Mucosa of descending colon (tissue), 3 donors: ENCODE measurements around the gene FHL2. TPM values are rescaled to one million over a fixed set of nuclear protein-coding genes. Genes with fewer than 3 reads are reported as not detected.

Source experiments
- ATAC-seq: fragments of 200-7000 bp; cut with Tn5 transposase; one replicate; pipeline ENCODE4 v1.9.1; 2020; ENCODE audit warnings: mild to moderate bottlenecking, moderate library complexity
- DNase-seq, 3 donors: peaks; one replicate each; pipeline ENCODE4 v3.0.0-alpha.2; 2020
- H3K36me3 ChIP-seq: fragments of 200-600 bp; one replicate; pipeline ENCODE4 v1.8.0; 2021; ENCODE audit warnings: low read depth, mild to moderate bottlenecking
- H3K4me1 ChIP-seq: fragments of 200-600 bp; one replicate; pipeline ENCODE4 v1.8.0; 2021; ENCODE audit warnings: low read depth, mild to moderate bottlenecking
- H3K4me3 ChIP-seq: fragments of 200-600 bp; one replicate; pipeline ENCODE4 v1.8.0; 2021; ENCODE audit warnings: mild to moderate bottlenecking
- H3K9me3 ChIP-seq: fragments of 200-600 bp; one replicate; pipeline ENCODE4 v1.8.0; 2021; ENCODE audit warnings: mild to moderate bottlenecking
- intact Hi-C, 2 donors: fragments of 100-400 bp; cut with DNase I in 1 of 2; cut with micrococcal nuclease in 1 of 2; formaldehyde crosslinking; loops; one replicate each; pipeline versions ENCODE4 v1.11.0 to v1.11.1; 2022; cut with DNase I, micrococcal nuclease
- total RNA-seq, 3 donors: library from RNA; stranded (reverse); fragmentation: NEBNext Ultra II Directional in 2 of 3; extraction: Animal tissue kit (Norgen Biotek cat#: 25700) in 2 of 3; gene quantifications; one replicate each; pipeline versions ENCODE4 v1.2.1 to v1.2.4, GENCODE V29; 2021 to 2023
- TF ChIP-seq, protein P1 (sequence below): fragments of 200-600 bp; IDR thresholded peaks from one replicate; pipeline ENCODE4 v1.8.0; 2022; ENCODE audit warnings: antibody characterized with exemption, mild to moderate bottlenecking
- donor health status: DM: no; HTN: no; CAD: no; lungs with moderate emphysema.
- donor health status: DM: no; HTN: no; CAD: no.
- donor health status: DM: no; HTN: yes; CAD: no.

FHL2 gene
- total RNA-seq, 3 donors from 2014 or later, result 109 to 132 (median 113) TPM

DNA sequence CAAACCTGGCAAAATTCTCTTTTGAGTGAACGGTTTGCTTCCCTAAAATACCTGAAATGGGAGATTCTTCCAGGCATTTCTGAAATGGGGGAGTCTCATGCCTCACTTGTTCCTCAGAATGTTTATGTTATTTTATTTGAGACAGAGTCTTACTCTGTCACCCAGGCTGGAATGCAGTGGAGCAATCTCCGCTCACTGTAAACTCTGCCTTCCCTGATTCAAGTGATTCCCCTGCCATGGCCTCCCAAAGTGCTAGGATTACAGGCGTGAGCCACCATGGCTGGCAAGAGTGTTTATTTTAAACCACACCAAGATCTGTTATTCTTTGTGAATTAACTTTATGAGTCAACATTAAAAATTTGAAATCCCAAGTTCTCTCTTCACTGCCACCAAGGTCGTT lies 6.4 kb upstream of the FHL2 start:
- DNase-seq, result no peak
- peaks cover 25% of the 10 kb centered on the region for H3K4me1 ChIP-seq
- no peak for ATAC-seq
- TF ChIP-seq, protein P1, sequence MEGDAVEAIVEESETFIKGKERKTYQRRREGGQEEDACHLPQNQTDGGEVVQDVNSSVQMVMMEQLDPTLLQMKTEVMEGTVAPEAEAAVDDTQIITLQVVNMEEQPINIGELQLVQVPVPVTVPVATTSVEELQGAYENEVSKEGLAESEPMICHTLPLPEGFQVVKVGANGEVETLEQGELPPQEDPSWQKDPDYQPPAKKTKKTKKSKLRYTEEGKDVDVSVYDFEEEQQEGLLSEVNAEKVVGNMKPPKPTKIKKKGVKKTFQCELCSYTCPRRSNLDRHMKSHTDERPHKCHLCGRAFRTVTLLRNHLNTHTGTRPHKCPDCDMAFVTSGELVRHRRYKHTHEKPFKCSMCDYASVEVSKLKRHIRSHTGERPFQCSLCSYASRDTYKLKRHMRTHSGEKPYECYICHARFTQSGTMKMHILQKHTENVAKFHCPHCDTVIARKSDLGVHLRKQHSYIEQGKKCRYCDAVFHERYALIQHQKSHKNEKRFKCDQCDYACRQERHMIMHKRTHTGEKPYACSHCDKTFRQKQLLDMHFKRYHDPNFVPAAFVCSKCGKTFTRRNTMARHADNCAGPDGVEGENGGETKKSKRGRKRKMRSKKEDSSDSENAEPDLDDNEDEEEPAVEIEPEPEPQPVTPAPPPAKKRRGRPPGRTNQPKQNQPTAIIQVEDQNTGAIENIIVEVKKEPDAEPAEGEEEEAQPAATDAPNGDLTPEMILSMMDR, result no peak
- H3K36me3 ChIP-seq, result no peaks in the 10 kb centered on the region
- intact Hi-C loops, result no loop called here
- H3K4me3 ChIP-seq, result no peak overlapping the region
- H3K9me3 ChIP-seq, result no peaks in the 10 kb centered on the region

- peaks cover 25% of the 10 kb centered on the region for H3K4me1 ChIP-seq
- H3K36me3 ChIP-seq, result no peaks in the 10 kb centered on the region
- intact Hi-C loops, result no loop called here
- TF ChIP-seq, protein P1, result no peak
- no peak for ATAC-seq
- H3K9me3 ChIP-seq, result no peaks in the 10 kb centered on the region
- H3K4me3 ChIP-seq, result no peak overlapping the region
- no peak for DNase-seq
These were observed 5.9 kb upstream of the FHL2 start for GRCh38 chr2:105404736-105405135.

DNA sequence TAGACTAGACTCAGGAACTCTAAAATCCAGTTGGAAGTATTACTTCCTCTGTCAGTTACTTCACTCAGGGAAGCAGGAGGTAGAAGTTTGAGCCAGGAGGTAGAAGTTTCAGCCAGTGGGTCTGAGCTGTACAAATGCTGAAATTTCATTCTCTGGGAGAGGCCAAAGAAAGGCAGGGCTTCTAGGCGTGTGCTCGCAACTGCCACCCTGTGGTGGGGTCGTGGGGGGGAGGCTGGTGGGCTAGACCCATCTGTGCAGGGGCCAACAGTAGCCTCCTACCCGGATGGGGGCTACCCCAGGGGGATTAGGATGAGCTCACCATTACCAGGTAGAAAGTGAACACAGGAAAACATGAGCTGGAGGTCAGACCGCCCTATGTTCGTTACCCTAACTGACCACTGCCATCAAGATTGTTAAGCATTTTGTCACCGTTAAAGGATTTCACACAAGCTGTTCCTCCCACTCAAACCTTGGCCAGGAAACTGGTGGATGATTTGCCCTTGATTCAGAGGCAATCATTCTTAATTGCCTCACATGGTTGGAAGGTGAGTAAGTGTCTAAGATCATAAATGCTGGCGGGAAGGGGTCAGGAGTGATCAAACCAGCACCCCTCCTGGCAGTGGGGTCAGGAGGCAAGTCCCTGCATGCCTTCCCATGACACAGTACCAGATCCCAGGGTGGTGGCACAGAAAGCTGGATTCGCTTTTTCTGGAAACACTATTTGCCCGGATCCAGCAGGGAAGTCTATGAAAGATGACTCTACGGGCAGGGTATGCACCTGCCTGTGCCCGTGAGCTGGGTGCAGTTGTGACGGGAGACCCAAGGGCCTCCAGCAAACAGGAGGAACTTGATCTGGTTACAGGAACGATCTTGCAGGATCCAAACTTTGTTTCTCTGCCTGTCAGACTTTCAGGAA lies 5.2 kb upstream of the FHL2 start:
- Histone ChIP-seq H3K36me3 (no peaks in the 10 kb centered on the region), H3K9me3 (no peaks in the 10 kb centered on the region), H3K4me1 (peaks cover 29% of the 10 kb centered on the region), H3K4me3 (no peak overlapping the region)
- peak; percentile 87 for ATAC-seq
- DNase-seq, result peak in 2 of 3 donors; percentile 63 to 65
- intact Hi-C loops, result no loop called here
- TF ChIP-seq, protein P1, result no peak

DNA sequence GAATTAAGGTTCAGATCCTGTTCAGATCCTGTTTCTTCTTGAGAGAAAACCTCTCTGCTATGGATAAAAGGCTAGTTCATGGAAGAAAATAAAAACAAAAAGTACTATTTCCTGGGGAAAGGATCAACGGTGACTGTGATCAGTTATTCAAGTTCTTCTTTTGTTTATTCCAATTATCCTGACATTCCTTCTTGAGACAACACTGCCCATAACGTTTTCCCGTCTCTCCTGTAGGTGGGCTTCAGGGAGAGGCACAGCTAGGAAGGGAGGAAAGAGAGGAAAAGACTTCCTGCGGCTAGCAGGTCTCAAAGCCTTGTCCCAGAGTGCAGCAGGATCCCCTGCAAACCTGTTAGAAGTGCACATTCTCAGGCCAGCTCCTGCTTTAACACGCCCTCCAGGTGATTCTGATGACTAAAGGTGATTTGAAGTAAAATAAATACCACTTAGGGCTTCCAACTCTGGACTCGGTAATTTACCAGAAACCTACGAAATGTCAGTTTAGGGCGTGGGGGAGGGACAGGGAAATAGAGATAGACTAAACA lies 4.5 kb upstream of the FHL2 start:
- H3K4me3 ChIP-seq, result no peak overlapping the region
- DNase-seq (peak in 1 of 3 donors; percentile 71), ATAC-seq (no peak)
- TF ChIP-seq, protein P1, result no peak
- H3K9me3 ChIP-seq, result no peaks in the 10 kb centered on the region
- intact Hi-C loops, result no loop called here
- H3K4me1 ChIP-seq, result peaks cover 29% of the 10 kb centered on the region
- no peaks in the 10 kb centered on the region for H3K36me3 ChIP-seq

DNA sequence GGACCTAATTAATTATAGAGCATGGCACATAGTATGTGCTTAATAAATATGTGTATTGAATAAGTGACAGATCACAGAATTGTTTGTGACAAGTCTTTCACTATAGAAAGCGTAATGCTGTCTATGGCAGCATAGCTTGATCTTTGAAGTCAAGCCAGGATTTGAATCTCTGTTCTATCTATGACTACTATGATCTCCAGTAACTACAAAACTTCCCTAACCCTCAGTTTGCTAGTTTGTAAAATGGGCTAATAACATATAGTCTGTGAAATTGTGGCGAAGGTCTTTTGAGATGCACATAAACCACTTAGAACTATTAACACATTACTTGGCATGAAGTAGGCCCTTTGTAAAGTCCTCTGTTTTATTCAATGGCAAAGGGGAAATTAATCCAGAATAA lies 4.0 kb upstream of the FHL2 start:
- DNase-seq (no peak), ATAC-seq (no peak)
- no peaks in the 10 kb centered on the region for H3K9me3 ChIP-seq
- peaks cover 29% of the 10 kb centered on the region for H3K4me1 ChIP-seq
- H3K4me3 ChIP-seq, result no peak overlapping the region
- intact Hi-C loops, result no loop called here
- H3K36me3 ChIP-seq, result no peaks in the 10 kb centered on the region
- TF ChIP-seq, protein P1, result no peak
